ENCODE data around the gene SYTL2. TPM values are rescaled to one million over a fixed set of nuclear protein-coding genes. Genes with fewer than 3 reads are reported as not detected.

The SYTL2 gene
- total RNA-seq, 5 donors from 2014 or later (not counting 1 experiment from before 2014, with no cell fraction given) = 19.8 to 85.4 (median 31.3) TPM

DNA sequence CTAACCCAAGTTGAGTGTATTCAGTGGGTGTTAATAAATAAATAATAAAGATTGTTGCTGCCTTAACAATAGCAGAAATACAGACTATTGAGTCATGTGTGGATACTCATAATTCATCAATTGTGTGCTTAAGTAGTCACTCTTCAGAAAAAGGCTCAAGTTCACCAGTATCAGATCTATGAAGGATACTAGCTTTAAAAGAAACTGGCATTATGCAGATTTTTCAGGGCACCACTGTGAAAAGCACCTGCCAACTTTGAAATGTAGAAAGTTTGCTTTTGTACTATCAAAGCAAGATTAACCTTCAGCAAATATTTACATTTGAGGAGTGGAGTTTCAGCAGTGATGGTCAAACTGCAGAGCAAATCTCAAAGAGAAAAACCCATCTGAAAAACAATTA is 20.1 kb upstream of the SYTL2 start:
- H3K36me3 Mint-ChIP-seq = no peaks in the 10 kb centered on the region
- no peak for DNase-seq
- Histone ChIP-seq H3K9me3 (no peaks in the 10 kb centered on the region), H3K27me3 (replicated peaks in 1 of 2; ENCODE audit: control insufficient read depth in 2 of 2, extremely low read depth in 1 of 2, insufficient read depth in 2 of 2, low read length in 1 of 2) (no peaks in the 10 kb centered on the region), H3K4me3 (ENCODE audit: control insufficient read depth in 1 of 2, extremely low read depth in 1 of 2, low read length in 1 of 2) (no peak overlapping the region), H3K27ac (ENCODE audit: low read length) (no peak overlapping the region), H3K4me1 (ENCODE audit: control insufficient read depth in 1 of 2, extremely low read depth in 1 of 2, insufficient read depth in 2 of 2, low read length in 2 of 2) (peaks cover 16 to 17% of the 10 kb centered on the region in 2 experiments), H3K36me3 (ENCODE audit: control insufficient read depth in 2 of 2, extremely low read depth in 1 of 2, insufficient read depth in 1 of 2, low read length in 1 of 2) (no peaks in the 10 kb centered on the region)
- peaks cover 24 to 32% (median 26%) of the 10 kb centered on the region in 3 donors for H3K4me1 Mint-ChIP-seq
- CTCF ChIA-PET = no interaction called here
- H3K4me3 Mint-ChIP-seq = no peak overlapping the region
- ATAC-seq (replicated peaks in 1 of 4) = no peak
- no peaks in the 10 kb centered on the region for H3K27me3 Mint-ChIP-seq
- POLR2A ChIA-PET = no interaction called here
- H3K27ac Mint-ChIP-seq = no peak overlapping the region
- H3K9me3 Mint-ChIP-seq = peaks cover 0 to 9% (median 6%) of the 10 kb centered on the region in 3 donors

- Histone ChIP-seq H3K36me3 (ENCODE audit: control insufficient read depth in 2 of 2, extremely low read depth in 1 of 2, insufficient read depth in 1 of 2, low read length in 1 of 2) (no peaks in the 10 kb centered on the region), H3K4me3 (ENCODE audit: control insufficient read depth in 1 of 2, extremely low read depth in 1 of 2, low read length in 1 of 2) (no peak overlapping the region), H3K9me3 (no peaks in the 10 kb centered on the region), H3K27me3 (replicated peaks in 1 of 2; ENCODE audit: control insufficient read depth in 2 of 2, extremely low read depth in 1 of 2, insufficient read depth in 2 of 2, low read length in 1 of 2) (no peaks in the 10 kb centered on the region), H3K4me1 (ENCODE audit: control insufficient read depth in 1 of 2, extremely low read depth in 1 of 2, insufficient read depth in 2 of 2, low read length in 2 of 2) (peaks cover 30 to 31% of the 10 kb centered on the region in 2 experiments), H3K27ac (ENCODE audit: low read length) (no peak overlapping the region)
- Mint-ChIP-seq H3K4me1 (peaks cover 42 to 49% (median 43%) of the 10 kb centered on the region in 3 donors), H3K27ac (no peak overlapping the region), H3K9me3 (no peaks in the 10 kb centered on the region), H3K4me3 (no peak overlapping the region), H3K27me3 (no peaks in the 10 kb centered on the region), H3K36me3 (no peaks in the 10 kb centered on the region)
- ChIA-PET CTCF (interaction anchor here in 1 of 2 donors (1.9 to 3.0 kb wide), 2 partner anchors 19 to 26 kb away, joined by 6 to 11 read pairs; partner anchors contain the start of gene CCDC83), POLR2A (interaction anchor here in 1 of 2 donors (0.6 to 1.2 kb wide), 2 partner anchors 94 to 181 kb away, joined by 3 to 4 read pairs; partner anchors contain the start of gene TMEM126A)
- no peak for ATAC-seq (replicated peaks in 1 of 4)
- WGBS (ENCODE audit: insufficient coverage) = no CpG with 5 or more reads among the region's 2 CpGs
- no peak for DNase-seq
These were observed 18.2 kb upstream of the SYTL2 start for GRCh38 chr11:85829172-85829571.

- Histone ChIP-seq H3K27ac (ENCODE audit: low read length) (no peak overlapping the region), H3K27me3 (replicated peaks in 1 of 2; ENCODE audit: control insufficient read depth in 2 of 2, extremely low read depth in 1 of 2, insufficient read depth in 2 of 2, low read length in 1 of 2) (no peaks in the 10 kb centered on the region), H3K36me3 (ENCODE audit: control insufficient read depth in 2 of 2, extremely low read depth in 1 of 2, insufficient read depth in 1 of 2, low read length in 1 of 2) (no peaks in the 10 kb centered on the region), H3K9me3 (no peaks in the 10 kb centered on the region), H3K4me1 (ENCODE audit: control insufficient read depth in 1 of 2, extremely low read depth in 1 of 2, insufficient read depth in 2 of 2, low read length in 2 of 2) (peaks cover 33 to 35% of the 10 kb centered on the region in 2 experiments), H3K4me3 (ENCODE audit: control insufficient read depth in 1 of 2, extremely low read depth in 1 of 2, low read length in 1 of 2) (no peak overlapping the region)
- no peak for ATAC-seq (replicated peaks in 1 of 4)
- ChIA-PET POLR2A (interaction anchor here (0.6 to 1.2 kb wide), 4 partner anchors 13 to 180 kb away, joined by 3 to 6 read pairs (median 4); partner anchors contain the start of gene TMEM126A (in 1 of the 2)), CTCF (interaction anchor here (0.6 to 3.0 kb wide), 3 partner anchors 19 to 48 kb away, joined by 4 to 11 read pairs (median 6); partner anchors contain the start of gene CCDC83 (in 1 of the 2))
- Mint-ChIP-seq H3K27me3 (no peaks in the 10 kb centered on the region), H3K4me3 (no peak overlapping the region), H3K9me3 (no peaks in the 10 kb centered on the region), H3K36me3 (no peaks in the 10 kb centered on the region), H3K27ac (no peak overlapping the region), H3K4me1 (peaks cover 48 to 54% (median 49%) of the 10 kb centered on the region in 3 donors)
- DNase-seq = no peak
- no CpG with 5 or more reads among the region's 1 CpG for WGBS (ENCODE audit: insufficient coverage)
These were observed 17.7 kb upstream of the SYTL2 start for GRCh38 chr11:85828640-85828978.

- H3K27ac Mint-ChIP-seq = peak overlapping the region; percentile 85 to 89
- Histone ChIP-seq H3K4me3 (ENCODE audit: control insufficient read depth in 1 of 2, extremely low read depth in 1 of 2, low read length in 1 of 2) (no peak overlapping the region), H3K9me3 (no peaks in the 10 kb centered on the region), H3K36me3 (ENCODE audit: control insufficient read depth in 2 of 2, extremely low read depth in 1 of 2, insufficient read depth in 1 of 2, low read length in 1 of 2) (no peaks in the 10 kb centered on the region), H3K27ac (ENCODE audit: low read length) (peak overlapping the region; percentile 67), H3K4me1 (ENCODE audit: control insufficient read depth in 1 of 2, extremely low read depth in 1 of 2, insufficient read depth in 2 of 2, low read length in 2 of 2) (peaks cover 38% of the 10 kb centered on the region in 2 experiments), H3K27me3 (replicated peaks in 1 of 2; ENCODE audit: control insufficient read depth in 2 of 2, extremely low read depth in 1 of 2, insufficient read depth in 2 of 2, low read length in 1 of 2) (no peaks in the 10 kb centered on the region)
- peaks cover 54 to 59% (median 54%) of the 10 kb centered on the region in 3 donors for H3K4me1 Mint-ChIP-seq
- H3K9me3 Mint-ChIP-seq = no peaks in the 10 kb centered on the region
- POLR2A ChIA-PET = interaction anchor here (0.6 kb wide), 3 partner anchors 13 to 131 kb away, joined by 3 to 6 read pairs (median 4); no protein-coding TSS in a partner anchor
- DNase-seq (peak in 19 of 35 experiments; percentile 13 to 75 (median 38)), ATAC-seq (replicated peaks in 1 of 4) (peak in 2 of 4 experiments; percentile 23 to 26)
- H3K27me3 Mint-ChIP-seq = no peaks in the 10 kb centered on the region
- no CpG with 5 or more reads among the region's 2 CpGs for WGBS (ENCODE audit: insufficient coverage)
- CTCF ChIA-PET = interaction anchor here (0.6 to 3.0 kb wide), 5 partner anchors 12 to 233 kb away, joined by 3 to 11 read pairs (median 4); partner anchors contain the start of gene CCDC83 (in 1 of the 2)
- peak overlapping the region in 1 of 3 donors; percentile 39 for H3K4me3 Mint-ChIP-seq
- H3K36me3 Mint-ChIP-seq = no peaks in the 10 kb centered on the region
These were observed 17.1 kb upstream of the SYTL2 start for GRCh38 chr11:85827748-85828639.

DNA sequence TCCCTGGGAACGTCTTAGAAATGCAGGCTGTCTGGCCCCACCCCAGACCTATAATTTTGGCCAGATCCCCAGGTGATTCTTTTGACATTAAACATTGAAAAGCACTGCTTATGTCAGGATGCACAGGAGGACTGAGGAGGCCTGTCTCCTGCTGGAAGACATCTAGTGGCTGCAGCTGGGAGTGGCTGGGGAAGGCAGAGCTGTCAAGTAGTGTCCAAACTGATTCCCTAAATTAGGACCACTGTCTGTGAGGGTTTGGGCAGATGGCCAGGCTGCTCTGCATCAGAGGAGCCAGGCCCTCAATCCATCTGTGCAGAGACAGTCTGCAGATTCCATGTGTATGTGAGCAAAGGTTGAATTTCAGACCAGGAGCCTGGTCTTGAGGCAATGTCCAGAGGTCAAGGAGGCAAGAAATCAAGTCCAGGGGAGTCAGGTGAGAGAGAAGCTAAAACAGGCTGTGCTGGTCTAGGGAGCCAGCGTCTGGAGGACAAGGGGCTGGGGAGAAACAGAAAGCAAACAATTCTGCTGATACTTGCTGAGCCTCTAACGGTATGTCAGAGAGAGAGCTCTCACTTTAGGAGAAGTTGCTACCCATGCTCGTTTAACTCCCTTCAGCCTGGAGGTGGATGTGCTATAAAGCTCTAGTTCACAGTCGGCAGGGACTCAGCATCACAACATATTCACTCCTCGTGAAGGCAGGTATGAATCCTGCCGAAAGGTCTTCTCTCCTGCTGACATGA is 15.3 kb upstream of the SYTL2 start:
- 20% methylated on average over 1 of the region's 7 CpGs for WGBS (ENCODE audit: insufficient coverage)
- Histone ChIP-seq H3K27me3 (replicated peaks in 1 of 2; ENCODE audit: control insufficient read depth in 2 of 2, extremely low read depth in 1 of 2, insufficient read depth in 2 of 2, low read length in 1 of 2) (no peaks in the 10 kb centered on the region), H3K4me3 (ENCODE audit: control insufficient read depth in 1 of 2, extremely low read depth in 1 of 2, low read length in 1 of 2) (no peak overlapping the region), H3K36me3 (ENCODE audit: control insufficient read depth in 2 of 2, extremely low read depth in 1 of 2, insufficient read depth in 1 of 2, low read length in 1 of 2) (no peaks in the 10 kb centered on the region), H3K27ac (ENCODE audit: low read length) (peak overlapping the region; percentile 33), H3K4me1 (ENCODE audit: control insufficient read depth in 1 of 2, extremely low read depth in 1 of 2, insufficient read depth in 2 of 2, low read length in 2 of 2) (peaks cover 50 to 52% of the 10 kb centered on the region in 2 experiments), H3K9me3 (no peaks in the 10 kb centered on the region)
- Mint-ChIP-seq H3K36me3 (no peaks in the 10 kb centered on the region), H3K4me1 (peaks cover 67 to 76% (median 71%) of the 10 kb centered on the region in 3 donors), H3K27ac (peak overlapping the region; percentile 79 to 86), H3K9me3 (no peaks in the 10 kb centered on the region), H3K4me3 (peak overlapping the region in 2 of 3 donors; percentile 37 to 46), H3K27me3 (no peaks in the 10 kb centered on the region)
- POLR2A ChIA-PET = interaction anchor here (0.6 to 1.1 kb wide), 3 partner anchors 16 to 74 kb away, joined by 4 to 7 read pairs (median 7); partner anchors contain the start of gene SYTL2 (in 1 of the 2)
- CTCF ChIA-PET = interaction anchor here in 1 of 2 donors (0.9 to 2.6 kb wide), 3 partner anchors 17 to 74 kb away, joined by 3 to 8 read pairs (median 6); partner anchors contain the start of gene CCDC83
- peak in 6 of 35 experiments; percentile 4 to 41 (median 18) for DNase-seq
- no peak for ATAC-seq (replicated peaks in 1 of 4)

All from T-cell (primary cell).